Mucosa of descending colon (tissue), 3 donors: ENCODE measurements around the gene PCNA. TPM values are rescaled to one million over a fixed set of nuclear protein-coding genes. Genes with fewer than 3 reads are reported as not detected.

Source experiments
- ATAC-seq: fragments of 200-7000 bp; cut with Tn5 transposase; one replicate; pipeline ENCODE4 v1.9.1; 2020; ENCODE audit warnings: mild to moderate bottlenecking, moderate library complexity
- DNase-seq, 3 donors: peaks; one replicate each; pipeline ENCODE4 v3.0.0-alpha.2; 2020
- H3K36me3 ChIP-seq: fragments of 200-600 bp; one replicate; pipeline ENCODE4 v1.8.0; 2021; ENCODE audit warnings: low read depth, mild to moderate bottlenecking
- H3K4me1 ChIP-seq: fragments of 200-600 bp; one replicate; pipeline ENCODE4 v1.8.0; 2021; ENCODE audit warnings: low read depth, mild to moderate bottlenecking
- H3K4me3 ChIP-seq: fragments of 200-600 bp; one replicate; pipeline ENCODE4 v1.8.0; 2021; ENCODE audit warnings: mild to moderate bottlenecking
- H3K9me3 ChIP-seq: fragments of 200-600 bp; one replicate; pipeline ENCODE4 v1.8.0; 2021; ENCODE audit warnings: mild to moderate bottlenecking
- intact Hi-C, 2 donors: fragments of 100-400 bp; cut with DNase I in 1 of 2; cut with micrococcal nuclease in 1 of 2; formaldehyde crosslinking; loops; one replicate each; pipeline versions ENCODE4 v1.11.0 to v1.11.1; 2022; cut with DNase I, micrococcal nuclease
- total RNA-seq, 3 donors: library from RNA; stranded (reverse); fragmentation: NEBNext Ultra II Directional in 2 of 3; extraction: Animal tissue kit (Norgen Biotek cat#: 25700) in 2 of 3; gene quantifications; one replicate each; pipeline versions ENCODE4 v1.2.1 to v1.2.4, GENCODE V29; 2021 to 2023
- TF ChIP-seq, protein P1 (sequence below): fragments of 200-600 bp; IDR thresholded peaks from one replicate; pipeline ENCODE4 v1.8.0; 2022; ENCODE audit warnings: antibody characterized with exemption, mild to moderate bottlenecking
- donor health status: DM: no; HTN: no; CAD: no; lungs with moderate emphysema.
- donor health status: DM: no; HTN: no; CAD: no.
- donor health status: DM: no; HTN: yes; CAD: no.

PCNA gene
- total RNA-seq, 3 donors from 2014 or later, result 43.4 to 91.1 (median 48.7) TPM

DNA sequence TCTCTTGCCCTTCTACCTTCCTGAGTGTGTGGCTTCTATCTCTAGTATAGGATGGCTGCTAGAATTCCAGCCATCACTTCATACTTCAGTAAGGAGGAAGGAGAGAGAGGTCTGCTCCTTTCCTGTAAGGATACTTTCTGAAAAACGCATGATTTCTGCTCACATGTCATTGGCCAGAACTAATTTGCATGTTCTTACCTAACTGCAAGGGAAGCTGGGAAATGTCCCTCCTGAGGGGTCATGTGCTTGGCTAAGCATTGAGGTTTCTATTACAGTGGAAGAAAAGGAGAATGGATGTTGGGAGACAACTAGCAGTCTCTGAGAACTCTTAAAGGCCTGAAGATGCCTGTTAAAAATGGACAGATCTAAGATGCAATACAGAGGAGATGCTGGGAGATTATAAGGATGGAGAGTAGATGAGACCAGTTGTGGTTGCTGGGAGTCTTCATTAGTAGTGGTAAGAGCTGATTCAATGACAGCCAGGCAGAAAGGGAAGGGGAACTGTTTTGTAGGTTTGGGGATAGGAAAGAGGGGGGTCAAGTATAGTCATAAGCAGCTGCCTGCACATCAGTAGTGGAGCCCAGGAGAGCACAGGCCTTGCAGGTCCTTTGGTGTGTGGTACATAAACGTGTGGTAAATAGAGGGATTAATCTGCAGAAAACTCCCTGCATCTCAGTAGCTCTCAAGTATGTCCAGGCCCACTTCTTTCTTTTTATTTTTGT lies 27.3 kb upstream of the PCNA start:
- Histone ChIP-seq H3K4me1 (peaks cover 20% of the 10 kb centered on the region), H3K4me3 (no peak overlapping the region), H3K9me3 (no peaks in the 10 kb centered on the region), H3K36me3 (no peaks in the 10 kb centered on the region)
- intact Hi-C loops, result no loop called here
- DNase-seq, result no peak
- no peak for ATAC-seq
- TF ChIP-seq, protein P1, sequence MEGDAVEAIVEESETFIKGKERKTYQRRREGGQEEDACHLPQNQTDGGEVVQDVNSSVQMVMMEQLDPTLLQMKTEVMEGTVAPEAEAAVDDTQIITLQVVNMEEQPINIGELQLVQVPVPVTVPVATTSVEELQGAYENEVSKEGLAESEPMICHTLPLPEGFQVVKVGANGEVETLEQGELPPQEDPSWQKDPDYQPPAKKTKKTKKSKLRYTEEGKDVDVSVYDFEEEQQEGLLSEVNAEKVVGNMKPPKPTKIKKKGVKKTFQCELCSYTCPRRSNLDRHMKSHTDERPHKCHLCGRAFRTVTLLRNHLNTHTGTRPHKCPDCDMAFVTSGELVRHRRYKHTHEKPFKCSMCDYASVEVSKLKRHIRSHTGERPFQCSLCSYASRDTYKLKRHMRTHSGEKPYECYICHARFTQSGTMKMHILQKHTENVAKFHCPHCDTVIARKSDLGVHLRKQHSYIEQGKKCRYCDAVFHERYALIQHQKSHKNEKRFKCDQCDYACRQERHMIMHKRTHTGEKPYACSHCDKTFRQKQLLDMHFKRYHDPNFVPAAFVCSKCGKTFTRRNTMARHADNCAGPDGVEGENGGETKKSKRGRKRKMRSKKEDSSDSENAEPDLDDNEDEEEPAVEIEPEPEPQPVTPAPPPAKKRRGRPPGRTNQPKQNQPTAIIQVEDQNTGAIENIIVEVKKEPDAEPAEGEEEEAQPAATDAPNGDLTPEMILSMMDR, result no peak

DNA sequence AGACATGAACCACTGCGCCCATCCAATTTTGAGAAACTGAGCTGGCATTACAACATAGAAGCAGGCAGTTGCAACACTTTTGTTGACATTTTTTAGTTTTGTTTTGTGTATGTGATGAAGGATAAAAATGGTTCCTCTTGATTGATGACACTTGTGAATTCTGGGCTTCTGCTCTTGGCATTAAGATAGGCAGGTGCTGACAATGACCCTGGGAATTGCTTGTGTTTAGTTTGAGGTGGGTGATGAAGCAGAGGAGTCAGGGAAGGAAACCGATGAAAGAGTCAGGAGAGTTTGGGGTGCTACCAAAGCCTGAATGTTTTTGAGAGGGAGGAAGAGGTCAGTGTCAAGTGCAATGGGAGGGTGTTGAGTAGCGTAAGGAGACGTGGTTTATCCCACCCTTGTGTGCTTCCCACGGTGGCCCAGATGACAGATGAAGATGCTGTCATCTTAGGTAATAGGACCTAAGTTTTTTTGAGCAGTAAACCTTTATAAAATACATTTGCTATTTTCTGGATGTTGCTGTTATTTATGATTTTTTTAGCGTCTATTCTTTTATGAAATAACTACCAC lies 26.4 kb upstream of the PCNA start:
- intact Hi-C loops, result no loop called here
- no peaks in the 10 kb centered on the region for H3K9me3 ChIP-seq
- no peaks in the 10 kb centered on the region for H3K36me3 ChIP-seq
- DNase-seq, result no peak
- TF ChIP-seq, protein P1, result no peak
- H3K4me3 ChIP-seq, result no peak overlapping the region
- no peak for ATAC-seq
- peaks cover 15% of the 10 kb centered on the region for H3K4me1 ChIP-seq

DNA sequence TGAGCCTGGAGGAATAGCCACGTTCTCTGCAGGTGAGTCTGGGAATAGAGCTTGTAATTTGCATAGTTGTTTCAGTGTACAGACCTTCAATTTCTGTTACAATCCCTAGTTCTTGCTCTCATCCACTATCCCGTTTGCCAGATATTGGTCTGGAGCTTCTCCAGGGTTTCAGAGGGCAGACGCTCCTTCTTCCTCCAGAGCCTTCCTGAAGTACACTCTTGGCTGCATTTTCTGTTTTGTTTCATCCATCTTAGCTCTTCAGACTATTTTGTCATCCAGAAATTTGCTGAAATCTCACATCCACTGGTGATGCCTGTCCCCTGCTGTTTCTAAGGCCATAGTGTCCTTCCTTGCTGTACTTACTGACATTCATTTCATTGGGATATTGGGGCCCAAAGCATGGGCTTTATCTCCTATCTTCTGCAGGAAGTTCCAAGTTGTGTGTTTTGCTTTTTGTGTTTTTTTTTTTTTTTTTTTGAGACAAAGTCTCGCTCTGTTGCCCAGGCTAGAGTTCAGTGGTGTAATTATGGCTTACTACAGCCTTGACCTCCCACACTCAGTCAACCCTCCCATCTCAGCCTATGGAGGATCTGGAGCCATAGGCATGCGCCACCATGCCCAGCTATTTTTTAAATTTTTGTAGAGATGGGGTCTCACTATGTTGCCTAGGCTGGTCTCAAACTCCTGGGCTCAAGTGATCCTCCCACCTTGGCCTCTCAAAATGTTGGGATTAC lies 25.8 kb upstream of the PCNA start:
- no peak overlapping the region for H3K4me3 ChIP-seq
- intact Hi-C loops, result no loop called here
- no peaks in the 10 kb centered on the region for H3K9me3 ChIP-seq
- DNase-seq, result no peak
- TF ChIP-seq, protein P1, result no peak
- no peak for ATAC-seq
- H3K4me1 ChIP-seq, result peaks cover 11% of the 10 kb centered on the region
- no peaks in the 10 kb centered on the region for H3K36me3 ChIP-seq

DNA sequence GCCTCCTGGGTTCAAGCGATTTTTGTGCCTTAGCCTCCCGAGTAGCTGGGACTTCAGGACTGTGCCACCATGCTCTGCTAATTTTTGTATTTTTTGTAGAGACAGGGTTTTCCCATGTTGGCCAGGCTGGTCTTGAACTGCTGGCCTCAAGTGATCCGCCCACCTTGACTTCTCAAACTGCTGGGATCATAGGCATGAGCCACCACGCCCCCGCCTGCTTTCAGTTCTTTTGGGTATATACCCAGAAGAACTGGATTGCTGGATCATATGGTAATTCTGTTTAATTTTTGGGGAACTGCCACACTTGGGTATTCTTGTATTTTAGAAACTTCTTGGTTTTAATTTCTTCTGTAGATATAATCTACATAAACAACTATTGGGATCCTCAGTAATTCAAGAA lies 24.1 kb upstream of the PCNA start:
- ATAC-seq (no peak), DNase-seq (no peak)
- Histone ChIP-seq H3K4me1 (peaks cover 11% of the 10 kb centered on the region), H3K9me3 (no peaks in the 10 kb centered on the region), H3K36me3 (no peaks in the 10 kb centered on the region), H3K4me3 (no peak overlapping the region)
- intact Hi-C loops, result no loop called here
- TF ChIP-seq, protein P1, result no peak

DNA sequence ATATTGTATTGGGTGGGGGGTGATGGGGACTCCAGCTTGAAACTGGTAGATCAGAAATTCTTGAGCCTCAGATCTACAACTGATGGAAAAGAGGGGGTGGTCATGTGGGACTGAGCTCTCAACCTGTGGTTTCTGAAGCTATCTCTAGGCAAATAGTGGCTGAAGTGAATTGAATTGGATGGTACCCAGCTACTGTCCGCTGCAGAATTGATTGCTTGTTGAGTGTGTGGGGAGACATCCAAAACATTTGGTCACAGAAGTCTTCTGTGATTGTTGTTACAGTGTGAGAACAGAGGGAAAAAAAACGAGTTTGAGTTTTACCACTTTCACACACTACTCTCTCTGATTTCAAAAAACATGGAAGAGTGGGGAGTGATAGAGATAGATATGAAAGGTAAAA lies 21.9 kb upstream of the PCNA start:
- ATAC-seq, result no peak

More for the DNA sequence above, 21.9 kb upstream of the PCNA start:
- H3K4me3 ChIP-seq, result no peak overlapping the region
- peaks cover 6% of the 10 kb centered on the region for H3K4me1 ChIP-seq
- no peaks in the 10 kb centered on the region for H3K9me3 ChIP-seq
- H3K36me3 ChIP-seq, result no peaks in the 10 kb centered on the region
- intact Hi-C loops, result no loop called here
- no peak for DNase-seq
- TF ChIP-seq, protein P1, result no peak
